Urothelium cell line (cell line): ENCODE data around the gene WDFY3.
"Not testable (repeated sequence)": the region's sequence is repeated elsewhere in the genome, so short reads cannot be mapped to it uniquely, and the experiment has no call there.

ENCODE experiments used
- DNase-seq: peaks from one replicate; pipeline ENCODE4 v3.0.0; 2011; ENCODE audit warnings: low spot score, mixed read lengths
- FAIRE-seq: peaks from 2 replicates; lab custom pipeline; 2011; peaks lifted over from hg19 to GRCh38; lab: Jason Lieb, UNC

WDFY3 gene

DNA sequence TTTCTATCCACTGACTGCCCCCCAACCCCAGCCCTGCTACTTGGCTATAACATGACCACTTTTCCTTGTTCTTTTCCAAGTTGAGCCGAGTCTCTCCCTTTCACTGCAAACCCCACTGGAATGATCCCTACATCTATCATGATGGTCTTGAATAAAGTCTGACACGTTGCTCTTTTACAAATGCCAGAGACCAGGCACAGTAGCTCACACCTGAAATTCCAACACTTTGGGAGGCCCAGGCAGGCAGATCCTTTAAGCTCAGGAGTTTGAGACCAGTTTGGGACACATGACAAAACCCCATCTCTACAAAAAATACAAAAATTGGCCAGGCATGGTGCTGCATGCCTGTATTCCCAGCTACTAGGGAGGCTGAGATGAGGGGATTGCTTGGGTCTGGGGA is 100.9 kb downstream of the WDFY3 start:
- DNase-seq (no peak), FAIRE-seq (peak; percentile 65)

GRCh38 chr4:84862064-84862463 is 104.4 kb downstream of the WDFY3 start:
- DNase-seq (no peak), FAIRE-seq (no peak)

DNA sequence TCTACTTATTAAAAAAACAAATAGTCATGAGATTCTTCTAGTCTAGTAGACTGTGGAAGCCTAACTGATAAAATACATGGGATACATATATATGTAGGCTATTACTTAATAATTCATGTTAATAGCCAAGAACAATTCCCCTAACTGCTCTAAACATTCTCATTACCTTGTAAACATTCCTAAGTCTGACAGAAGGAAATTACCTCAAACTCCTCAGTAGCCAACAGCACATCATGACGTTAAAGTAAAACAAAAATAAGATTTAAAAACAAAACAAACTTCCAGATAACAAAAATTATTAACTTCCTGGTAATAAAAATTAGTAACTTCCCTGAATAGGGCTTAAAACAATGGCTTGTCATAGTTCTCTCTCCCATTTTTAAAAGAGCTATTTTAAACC is 109.2 kb downstream of the WDFY3 start:
- no peak for DNase-seq

GRCh38 chr4:84856468-84857049 is 109.9 kb downstream of the WDFY3 start:
- no peak for FAIRE-seq
- DNase-seq: no peak

More for the DNA sequence above, 109.2 kb downstream of the WDFY3 start:
- FAIRE-seq: no peak

- FAIRE-seq (no peak), DNase-seq (no peak)
Observed at GRCh38 chr4:84855774-84856173, 110.7 kb downstream of the WDFY3 start.

GRCh38 chr4:84852081-84852480 is 114.4 kb downstream of the WDFY3 start:
- peak; percentile 41 for DNase-seq
- no peak for FAIRE-seq

DNA sequence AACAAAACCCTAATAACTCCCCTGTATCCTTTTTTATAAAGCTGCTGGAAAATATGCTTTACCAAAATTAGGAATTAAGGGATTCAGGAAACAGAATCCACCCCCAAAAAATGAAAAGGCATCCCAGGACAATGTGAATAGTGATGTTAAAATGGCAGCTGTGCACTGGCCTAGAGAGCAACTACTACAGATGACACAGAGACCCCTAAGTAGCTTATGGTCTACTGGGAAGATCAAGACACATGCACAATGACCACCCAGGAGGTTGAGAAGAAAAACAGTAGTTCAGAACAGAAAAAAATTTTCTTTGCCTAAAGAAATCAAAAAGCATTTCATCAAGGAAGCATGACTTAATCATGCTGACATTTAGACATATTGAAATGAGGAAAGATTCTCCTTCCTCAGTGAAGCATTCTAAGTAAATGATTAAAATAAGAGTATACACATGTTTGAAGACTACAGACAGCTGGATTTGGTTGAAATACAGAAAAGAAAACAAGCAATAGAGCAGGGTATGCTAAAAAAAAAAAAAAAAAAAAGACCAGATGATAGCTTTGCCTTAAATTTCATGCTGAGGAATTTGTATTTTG is 117.3 kb downstream of the WDFY3 start:
- DNase-seq (no peak), FAIRE-seq (no peak)

GRCh38 chr4:84848432-84848831 is 118.1 kb downstream of the WDFY3 start:
- DNase-seq (no peak), FAIRE-seq (no peak)

DNA sequence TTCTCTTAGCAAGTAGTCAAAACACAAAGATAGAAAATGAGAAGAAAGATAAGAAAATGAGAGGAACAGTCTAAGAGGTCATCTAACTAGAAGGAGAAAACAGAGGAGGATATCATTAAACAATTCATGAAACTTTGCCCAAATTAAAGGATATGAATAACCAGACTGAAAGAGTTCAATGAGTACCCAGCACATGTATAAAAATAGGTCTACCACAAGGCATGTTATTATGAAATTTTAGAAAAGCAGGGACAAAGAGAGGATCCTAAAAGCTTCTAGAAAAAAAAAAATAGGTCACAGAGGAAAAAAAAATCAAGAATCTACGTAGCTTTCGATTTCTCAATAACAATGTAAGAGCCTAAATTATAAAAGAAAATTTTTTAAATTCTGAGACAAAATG is 118.5 kb downstream of the WDFY3 start:
- DNase-seq (no peak), FAIRE-seq (no peak)

DNA sequence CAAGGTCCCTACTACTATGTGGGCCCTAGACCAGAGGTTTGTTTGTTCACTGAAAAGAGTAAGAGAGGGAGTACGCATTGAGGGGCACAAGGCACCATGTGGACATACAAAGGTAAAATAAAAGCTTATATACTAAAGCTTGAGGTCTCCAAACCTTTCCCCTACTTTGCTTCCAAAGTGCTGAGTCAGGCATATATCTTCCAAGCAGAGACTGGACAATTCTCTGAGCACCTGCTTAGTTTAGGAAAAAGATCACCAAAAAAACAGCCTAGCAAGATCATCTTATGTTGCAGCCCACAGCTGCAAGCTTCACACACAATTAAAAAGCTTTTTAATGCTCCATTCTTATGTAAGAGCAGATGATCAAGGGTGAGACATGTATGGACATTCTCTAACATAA is 119.5 kb downstream of the WDFY3 start:
- DNase-seq (no peak), FAIRE-seq (no peak)

- FAIRE-seq (no peak), DNase-seq (no peak)
Observed at GRCh38 chr4:84841435-84841834, 125.1 kb downstream of the WDFY3 start.

GRCh38 chr4:84837751-84838150 is 128.7 kb downstream of the WDFY3 start:
- no peak for DNase-seq

DNA sequence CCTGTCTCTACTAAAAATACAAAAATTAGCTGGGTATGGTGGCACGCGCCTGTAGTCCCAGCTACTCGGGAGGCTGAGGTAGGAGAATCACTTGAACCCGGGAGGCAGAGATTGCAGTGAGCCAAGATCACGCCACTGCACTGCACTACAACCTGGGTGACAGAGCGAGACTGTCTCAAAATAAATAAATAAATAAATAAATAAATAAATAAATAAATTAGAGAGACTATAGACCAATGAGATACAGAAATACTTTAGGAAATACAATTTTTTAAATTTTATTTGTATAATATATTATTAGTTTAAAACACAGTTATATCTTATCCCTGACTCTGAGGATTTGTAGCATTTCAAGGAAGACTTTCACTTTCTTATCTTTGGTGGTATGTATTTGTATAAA is 136.9 kb downstream of the WDFY3 start:
- not testable (repeated sequence) for FAIRE-seq, DNase-seq

More at GRCh38 chr4:84837751-84838150, 128.7 kb downstream of the WDFY3 start:
- no peak for FAIRE-seq

DNA sequence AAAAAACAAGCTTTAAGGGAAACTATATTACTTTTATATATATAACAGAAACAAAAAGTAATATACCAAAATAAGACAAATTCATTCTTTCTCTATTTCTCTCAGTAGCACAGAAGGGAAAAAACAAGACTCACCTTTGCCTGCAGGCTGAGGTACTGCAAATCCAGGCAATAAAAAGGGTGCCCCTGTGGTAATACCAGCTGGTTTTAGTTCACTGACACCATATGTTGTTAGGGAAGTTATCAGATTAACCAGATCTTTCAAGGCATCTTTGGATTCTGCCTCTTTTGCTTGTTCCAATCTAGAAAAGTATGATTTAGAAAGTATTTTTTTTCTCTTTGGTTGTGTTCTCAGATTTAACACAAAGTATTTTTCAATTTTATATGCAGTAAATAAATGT is 139.8 kb downstream of the WDFY3 start:
- no peak for FAIRE-seq
- DNase-seq: no peak

DNA sequence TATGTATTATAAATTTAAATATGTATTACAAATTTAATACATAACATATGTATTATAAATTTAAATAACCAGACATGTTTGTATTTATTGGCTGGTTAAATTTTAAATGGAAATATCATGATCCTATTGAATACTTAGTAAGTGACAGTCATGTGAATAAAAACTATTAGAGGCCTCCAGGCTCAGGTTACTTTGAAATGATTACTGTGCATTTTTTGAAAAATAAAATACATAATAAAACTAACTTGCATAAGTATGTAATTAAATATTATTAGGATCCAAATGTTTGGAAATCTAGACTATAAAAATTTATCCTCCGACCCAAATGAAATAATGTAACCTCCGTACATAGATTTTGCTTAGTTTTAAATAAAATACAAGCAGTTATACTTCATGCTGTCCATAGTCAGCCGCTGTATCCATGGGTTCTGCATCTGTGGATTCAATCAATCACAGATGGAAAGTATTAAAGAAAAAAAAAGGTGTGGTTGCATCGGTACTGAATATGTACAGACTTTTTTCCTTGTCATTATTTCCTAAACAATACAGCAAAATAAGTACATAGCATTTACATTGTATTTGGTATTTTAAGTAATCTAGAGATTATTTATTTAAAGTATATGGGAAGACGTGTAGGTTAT is 140.7 kb downstream of the WDFY3 start:
- FAIRE-seq (no peak), DNase-seq (no peak)

- FAIRE-seq (no peak), DNase-seq (no peak)
Observed at GRCh38 chr4:84821064-84821463, 145.4 kb downstream of the WDFY3 start.

- DNase-seq (peak; percentile 55), FAIRE-seq (peak; percentile 81)
Observed at GRCh38 chr4:84814094-84814750, 152.3 kb downstream of the WDFY3 start.

- no peak for FAIRE-seq
Observed at GRCh38 chr4:84809946-84810345, 156.5 kb downstream of the WDFY3 start.

GRCh38 chr4:84808332-84808731 is 158.2 kb downstream of the WDFY3 start:
- DNase-seq (no peak), FAIRE-seq (no peak)

More at GRCh38 chr4:84809946-84810345, 156.5 kb downstream of the WDFY3 start:
- DNase-seq: no peak

- DNase-seq, FAIRE-seq: not testable (repeated sequence)
Observed at GRCh38 chr4:84806541-84806940, 159.9 kb downstream of the WDFY3 start.

DNA sequence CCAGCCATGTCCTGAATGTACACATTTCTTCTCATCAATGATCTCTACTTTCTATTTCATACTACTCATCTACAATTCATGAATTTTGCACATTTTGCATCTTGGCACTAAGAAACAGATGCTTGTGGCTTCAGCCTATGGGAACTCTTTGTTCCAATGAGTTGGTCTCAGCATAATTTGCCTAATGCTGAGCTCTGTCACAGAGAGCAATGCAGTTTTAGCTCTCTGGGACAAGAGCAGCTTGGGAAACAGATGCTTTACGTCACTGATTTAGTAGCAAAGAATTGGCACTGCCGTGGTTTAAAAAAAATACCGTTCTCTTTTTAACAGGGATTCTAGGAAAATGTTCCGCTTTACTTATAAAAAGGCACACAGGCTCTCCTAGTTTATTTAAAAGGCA is 162.4 kb downstream of the WDFY3 start:
- no peak for DNase-seq
- FAIRE-seq: no peak

GRCh38 chr4:84803720-84804119 is 162.8 kb downstream of the WDFY3 start:
- FAIRE-seq (no peak), DNase-seq (no peak)
